Calu3 (cell line): ENCODE results near the gene TEX14. TPM values are rescaled to one million over a fixed set of nuclear protein-coding genes. Genes with fewer than 3 reads are reported as not detected.
A peak's percentile ranks its signal among the peaks of the same experiment; 100 is the strongest.

Experiments used
- BruUV-seq: library from RNA; stranded (reverse); fragments of 400-500 nt; replicated peaks from 2 replicates; lab custom pipeline; 2021; lab: Mats Ljungman, UMichigan
- CTCF ChIA-PET: fragments of 300-600 bp; sonication (Branson Sonifier 250); formaldehyde crosslinking; loops from one replicate; lab custom pipeline; 2022; ENCODE audit warnings: antibody characterized with exemption; lab: Charles Lee
- DNase-seq: peaks from one replicate; pipeline ENCODE4 v3.0.0; 2022
- H3K27ac Mint-ChIP-seq: one replicate; pipeline ENCODE4 v1.8.0; 2022; ENCODE audit warnings: mixed read lengths; ENCODE audit not compliant: unreplicated experiment
- H3K27me3 Mint-ChIP-seq: one replicate; pipeline ENCODE4 v1.8.0; 2022; ENCODE audit warnings: mixed read lengths; ENCODE audit not compliant: unreplicated experiment
- H3K36me3 Mint-ChIP-seq: one replicate; pipeline ENCODE4 v1.8.0; 2022; ENCODE audit warnings: mild to moderate bottlenecking, moderate library complexity, mixed read lengths; ENCODE audit not compliant: insufficient read depth, unreplicated experiment
- H3K4me1 Mint-ChIP-seq: one replicate; pipeline ENCODE4 v1.8.0; 2022; ENCODE audit warnings: mild to moderate bottlenecking, low read depth, mixed read lengths; ENCODE audit not compliant: unreplicated experiment
- H3K4me3 Mint-ChIP-seq: one replicate; pipeline ENCODE4 v1.8.0; 2022; ENCODE audit warnings: mild to moderate bottlenecking, low read depth, moderate library complexity, mixed read lengths; ENCODE audit not compliant: unreplicated experiment
- H3K9me3 Mint-ChIP-seq: one replicate; pipeline ENCODE4 v1.8.0; 2022; ENCODE audit warnings: low read depth, mixed read lengths; ENCODE audit not compliant: unreplicated experiment
- intact Hi-C: fragments of 100-400 bp; cut with micrococcal nuclease; formaldehyde crosslinking; loops from one replicate; pipeline ENCODE4 v1.10.0; 2022; ENCODE audit not compliant: unreplicated experiment
- total RNA-seq: library from RNA; stranded (reverse); gene quantifications from 2 replicates; pipeline ENCODE4 v1.2.3, GENCODE V29; 2022
- TF ChIP-seq, protein P1 (sequence below): fragments of 200-600 bp; IDR thresholded peaks from one replicate; pipeline ENCODE4 v1.8.0; 2022; ENCODE audit warnings: antibody characterized with exemption; ENCODE audit not compliant: unreplicated experiment

Gene TEX14
- total RNA-seq, 1 experiment from 2014 or later, result 0.07 TPM

DNA sequence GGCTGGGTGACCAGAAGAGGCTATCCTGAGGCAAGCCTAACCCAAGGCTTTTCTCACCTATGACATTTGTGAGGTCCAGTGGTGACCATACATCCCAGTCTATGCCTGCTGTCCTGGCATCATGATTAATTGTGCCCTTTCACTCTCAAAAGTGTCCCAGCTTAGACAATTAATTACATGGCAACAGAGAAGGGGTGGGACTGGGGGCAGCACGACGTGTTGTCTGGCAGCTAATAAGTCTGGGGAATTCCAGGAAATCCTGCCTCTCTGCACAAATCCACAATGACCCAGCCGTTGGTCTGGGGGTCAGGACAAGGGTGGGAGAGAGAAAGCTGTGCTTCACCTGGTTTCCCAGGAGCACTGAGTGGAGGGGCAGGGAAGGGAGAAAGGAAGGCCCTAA, 163.4 kb downstream of the TEX14 start:
- H3K4me3 Mint-ChIP-seq, result no peak overlapping the region
- intact Hi-C loops, result no loop called here
- TF ChIP-seq, protein P1, sequence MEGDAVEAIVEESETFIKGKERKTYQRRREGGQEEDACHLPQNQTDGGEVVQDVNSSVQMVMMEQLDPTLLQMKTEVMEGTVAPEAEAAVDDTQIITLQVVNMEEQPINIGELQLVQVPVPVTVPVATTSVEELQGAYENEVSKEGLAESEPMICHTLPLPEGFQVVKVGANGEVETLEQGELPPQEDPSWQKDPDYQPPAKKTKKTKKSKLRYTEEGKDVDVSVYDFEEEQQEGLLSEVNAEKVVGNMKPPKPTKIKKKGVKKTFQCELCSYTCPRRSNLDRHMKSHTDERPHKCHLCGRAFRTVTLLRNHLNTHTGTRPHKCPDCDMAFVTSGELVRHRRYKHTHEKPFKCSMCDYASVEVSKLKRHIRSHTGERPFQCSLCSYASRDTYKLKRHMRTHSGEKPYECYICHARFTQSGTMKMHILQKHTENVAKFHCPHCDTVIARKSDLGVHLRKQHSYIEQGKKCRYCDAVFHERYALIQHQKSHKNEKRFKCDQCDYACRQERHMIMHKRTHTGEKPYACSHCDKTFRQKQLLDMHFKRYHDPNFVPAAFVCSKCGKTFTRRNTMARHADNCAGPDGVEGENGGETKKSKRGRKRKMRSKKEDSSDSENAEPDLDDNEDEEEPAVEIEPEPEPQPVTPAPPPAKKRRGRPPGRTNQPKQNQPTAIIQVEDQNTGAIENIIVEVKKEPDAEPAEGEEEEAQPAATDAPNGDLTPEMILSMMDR, result no peak
- H3K4me1 Mint-ChIP-seq, result peaks cover 18% of the 10 kb centered on the region
- BruUV-seq, result no TSS peak
- CTCF ChIA-PET, result no interaction called here
- H3K36me3 Mint-ChIP-seq, result peaks cover 6% of the 10 kb centered on the region
- no peak overlapping the region for H3K27ac Mint-ChIP-seq
- peaks cover 30% of the 10 kb centered on the region for H3K27me3 Mint-ChIP-seq
- no peak for DNase-seq
- H3K9me3 Mint-ChIP-seq, result no peaks in the 10 kb centered on the region

DNA sequence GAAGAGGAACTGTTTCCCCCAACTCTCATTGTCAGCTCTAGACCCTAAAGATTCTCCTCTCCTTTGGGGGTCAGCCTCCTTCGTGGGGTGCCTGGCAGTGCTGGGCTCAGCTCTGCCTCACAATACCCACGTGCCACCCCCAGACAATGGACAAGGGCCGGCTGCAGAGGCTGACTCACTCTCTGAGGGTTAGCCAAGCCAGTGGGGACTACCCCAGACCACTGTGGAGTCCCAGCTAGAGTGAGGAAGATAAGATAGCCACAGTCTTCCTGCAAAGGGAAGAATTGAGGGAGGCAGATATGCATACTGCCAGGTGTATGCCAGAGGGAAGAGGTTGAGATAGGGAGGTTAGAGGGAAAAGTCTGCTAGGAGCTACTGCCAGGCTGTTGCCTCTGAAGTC, 163.9 kb downstream of the TEX14 start:
- no TSS peak for BruUV-seq
- Mint-ChIP-seq H3K27ac (no peak overlapping the region), H3K9me3 (no peaks in the 10 kb centered on the region), H3K4me1 (peaks cover 18% of the 10 kb centered on the region), H3K4me3 (no peak overlapping the region), H3K36me3 (peaks cover 6% of the 10 kb centered on the region), H3K27me3 (peaks cover 26% of the 10 kb centered on the region)
- CTCF ChIA-PET, result interaction anchor here (0.6 to 0.9 kb wide), 2 partner anchors 8 to 260 kb away, joined by 3 to 5 read pairs; no protein-coding TSS in a partner anchor
- DNase-seq, result peak; percentile 28
- intact Hi-C loops, result no loop called here
- TF ChIP-seq, protein P1, result no peak

DNA sequence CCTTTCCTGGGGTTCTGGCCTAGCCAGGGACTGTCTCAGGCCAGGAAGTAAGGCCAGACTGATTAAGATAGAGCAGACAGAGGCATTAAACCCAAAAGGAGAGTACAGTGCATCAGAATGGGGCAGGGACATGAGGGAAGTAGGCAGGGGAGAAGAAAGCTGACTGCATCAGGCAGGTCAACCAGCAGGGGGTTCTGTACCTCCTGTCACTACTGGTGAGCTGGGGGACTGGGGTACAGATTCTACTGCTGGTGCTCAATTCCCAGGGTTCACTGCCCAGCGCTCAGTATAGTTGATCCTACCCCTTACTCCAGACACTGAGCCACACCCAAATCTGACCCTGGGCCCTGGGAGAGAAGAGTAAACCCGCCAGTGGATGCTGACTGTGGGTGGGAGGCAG, 164.5 kb downstream of the TEX14 start:
- peaks cover 19% of the 10 kb centered on the region for H3K27me3 Mint-ChIP-seq
- DNase-seq, result peak; percentile 9
- intact Hi-C loops, result no loop called here
- H3K27ac Mint-ChIP-seq, result no peak overlapping the region
- CTCF ChIA-PET, result interaction anchor here (0.6 to 0.9 kb wide), 2 partner anchors 9 to 260 kb away, joined by 3 to 5 read pairs; no protein-coding TSS in a partner anchor
- peaks cover 6% of the 10 kb centered on the region for H3K36me3 Mint-ChIP-seq
- TF ChIP-seq, protein P1, result no peak
- BruUV-seq, result no TSS peak
- no peak overlapping the region for H3K4me3 Mint-ChIP-seq
- no peaks in the 10 kb centered on the region for H3K9me3 Mint-ChIP-seq
- peaks cover 18% of the 10 kb centered on the region for H3K4me1 Mint-ChIP-seq

DNA sequence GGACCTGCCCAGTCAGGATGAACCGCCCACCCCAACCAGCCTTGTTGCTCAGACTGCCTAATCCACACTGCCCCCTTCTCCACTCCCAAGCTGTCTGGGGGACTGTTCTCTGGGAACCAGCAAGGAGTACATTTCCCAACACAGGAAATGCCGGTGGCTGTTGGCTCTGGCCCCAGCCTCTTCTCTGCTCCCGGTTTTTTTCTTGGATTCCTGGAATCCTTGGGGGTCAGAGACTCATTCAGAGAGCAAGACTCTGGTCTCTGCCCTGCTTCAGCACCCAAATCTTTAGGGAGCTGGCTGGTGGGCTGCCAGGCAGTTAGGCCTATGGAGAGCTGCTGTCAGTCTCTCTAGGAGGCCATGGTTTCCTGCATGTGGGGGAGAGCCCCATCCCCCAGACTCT, 166.6 kb downstream of the TEX14 start:
- DNase-seq, result no peak
- CTCF ChIA-PET, result no interaction called here
- Mint-ChIP-seq H3K9me3 (no peaks in the 10 kb centered on the region), H3K27me3 (peaks cover 14% of the 10 kb centered on the region), H3K27ac (no peak overlapping the region), H3K36me3 (peaks cover 6% of the 10 kb centered on the region), H3K4me1 (peaks cover 18% of the 10 kb centered on the region), H3K4me3 (no peak overlapping the region)
- TF ChIP-seq, protein P1, result no peak
- no TSS peak for BruUV-seq
- intact Hi-C loops, result no loop called here
